ENCODE measurements around the gene ACAT1.
A peak's percentile ranks its signal among the peaks of the same experiment; 100 is the strongest.
"Not testable (repeated sequence)": the region's sequence is repeated elsewhere in the genome, so short reads cannot be mapped to it uniquely, and the experiment has no call there.

The ACAT1 gene

DNA sequence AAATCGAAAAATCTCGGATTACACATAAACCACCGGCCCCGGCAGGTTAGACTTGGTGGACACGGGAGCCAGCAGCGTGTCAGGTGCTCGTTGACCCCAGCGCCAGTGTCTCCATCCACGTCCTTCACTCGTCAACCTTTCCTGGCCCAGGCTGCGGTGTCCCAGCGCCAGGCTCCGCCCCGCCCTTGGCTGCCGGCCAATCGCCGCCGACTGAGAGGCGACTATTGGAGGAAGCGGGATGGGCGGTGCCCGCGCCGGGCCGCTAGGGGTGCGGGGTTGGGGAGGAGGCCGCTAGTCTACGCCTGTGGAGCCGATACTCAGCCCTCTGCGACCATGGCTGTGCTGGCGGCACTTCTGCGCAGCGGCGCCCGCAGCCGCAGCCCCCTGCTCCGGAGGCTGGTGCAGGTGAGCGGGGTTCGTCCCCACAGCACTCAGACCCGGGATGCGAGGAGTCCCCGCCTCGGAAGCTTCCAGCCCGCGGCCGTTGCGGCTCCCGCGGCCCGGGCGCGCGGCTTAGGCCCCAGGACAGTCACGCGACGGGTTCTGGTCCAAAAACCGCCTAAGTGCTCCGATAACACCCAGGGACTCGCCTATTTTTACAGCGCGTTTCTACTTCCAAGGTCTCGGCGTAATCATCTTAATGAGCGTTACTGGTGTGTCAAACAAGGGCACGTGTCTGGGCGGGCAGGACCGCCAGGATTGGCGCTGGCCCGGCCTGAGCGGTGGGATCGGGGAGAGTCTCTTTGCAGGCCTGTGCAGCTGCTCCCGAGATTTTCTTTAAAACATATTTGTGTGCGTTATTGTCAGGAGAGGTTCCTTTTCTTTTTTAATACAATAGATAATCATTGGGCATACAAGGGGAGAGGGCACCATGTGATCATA lies at the start of gene ACAT1:
TSS of gene ACAT1 (plus strand) at position 294 of the 882 bp plus-strand sequence. CDS start at position 334, 40 bp downstream.
- peak; percentile 88 for DNase-seq (ENCODE audit: low spot score)

DNA sequence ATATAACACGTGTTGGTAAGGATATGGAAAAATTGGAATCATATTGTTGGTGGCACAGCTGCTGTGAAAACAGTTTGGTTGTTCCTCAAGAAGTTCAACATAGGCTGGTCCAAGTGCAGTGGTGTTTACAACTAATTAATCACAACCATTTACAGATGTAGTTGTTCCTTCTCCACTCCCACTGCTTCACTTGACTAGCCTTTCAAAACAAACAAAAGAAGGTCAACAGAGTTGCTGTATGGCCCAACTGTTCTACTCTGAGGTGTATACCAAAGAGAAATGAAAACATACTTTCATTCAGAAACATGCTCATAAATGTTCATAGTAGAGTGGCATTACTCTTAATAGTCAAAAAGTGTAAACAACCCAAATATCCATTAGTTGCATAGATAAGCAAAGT lies 36.6 kb upstream of the ACAT1 start:
- no peak for DNase-seq (ENCODE audit: low spot score)

DNA sequence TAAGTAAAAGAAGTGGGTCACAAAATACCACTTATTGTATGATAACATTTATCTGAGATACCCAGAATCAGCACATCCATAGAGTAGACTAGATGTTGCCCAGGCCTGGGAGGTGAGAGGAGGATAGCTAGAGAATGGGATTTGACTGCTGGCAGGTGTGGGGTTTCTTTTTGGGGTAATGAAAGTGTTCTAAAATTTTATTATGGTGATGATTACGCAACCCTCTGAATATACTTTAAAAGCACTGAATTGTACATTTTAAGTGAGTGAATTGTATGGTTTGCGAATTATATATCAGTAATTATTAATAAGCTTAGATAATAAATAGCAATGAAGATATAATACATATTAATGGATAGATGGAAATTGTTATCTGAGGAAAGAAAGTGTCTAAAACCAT lies 35.7 kb upstream of the ACAT1 start:
- DNase-seq (ENCODE audit: low spot score), result no peak

DNA sequence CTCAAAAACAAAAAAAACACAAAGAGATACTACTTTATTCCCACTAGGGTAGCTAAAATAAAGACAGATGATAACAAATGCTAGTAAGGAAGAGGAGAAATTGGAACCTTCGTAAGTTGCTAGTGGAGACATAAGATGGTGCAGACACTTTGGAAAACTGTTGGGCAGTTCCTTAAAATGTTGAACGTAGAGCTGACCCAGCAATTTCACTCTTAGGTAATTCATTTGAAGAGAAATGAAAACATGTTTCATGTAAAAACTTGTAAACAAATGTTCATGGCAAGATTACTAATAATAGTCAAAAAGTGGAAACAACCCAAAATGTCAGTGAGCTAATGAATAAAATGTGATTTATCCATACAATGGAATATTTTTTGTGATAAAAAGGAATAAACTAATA lies 29.2 kb upstream of the ACAT1 start:
- no peak for DNase-seq (ENCODE audit: low spot score)

DNA sequence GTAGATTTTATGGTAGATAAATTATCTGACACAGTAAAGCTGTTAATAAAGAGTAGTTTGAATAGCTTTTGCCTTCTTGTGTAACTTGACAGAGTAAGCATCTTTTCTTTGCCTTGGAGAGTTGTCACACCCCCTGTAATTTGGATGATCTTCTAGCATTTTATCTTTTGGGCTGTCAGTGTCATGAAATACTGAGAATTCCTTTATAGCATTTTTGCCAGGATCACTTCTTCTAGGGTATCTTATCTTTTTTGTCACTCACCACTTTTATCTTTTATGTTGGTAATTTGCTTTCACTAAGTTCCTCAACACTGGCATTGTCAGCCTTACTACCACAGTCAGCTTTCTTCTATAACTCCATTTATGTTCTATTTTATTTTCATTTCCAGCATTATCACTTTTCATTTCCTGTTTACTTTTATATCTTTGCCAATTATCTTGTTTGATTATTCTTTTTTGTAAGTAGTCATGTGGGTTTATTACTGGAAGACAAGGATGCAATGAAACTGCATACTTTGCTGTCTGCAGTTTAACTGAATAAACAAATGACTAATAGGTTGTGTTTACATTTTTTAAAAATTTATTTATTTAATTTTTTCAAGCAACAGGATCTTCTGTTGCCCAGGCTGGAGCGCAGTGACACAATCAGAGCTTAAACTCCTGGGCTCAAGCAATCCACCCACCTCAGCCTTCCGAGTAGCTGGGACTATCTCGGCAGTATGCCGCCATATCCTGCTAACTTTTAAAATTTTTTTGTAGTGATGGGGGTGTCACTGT lies 28.1 kb upstream of the ACAT1 start:
- DNase-seq (ENCODE audit: low spot score), result no peak

DNA sequence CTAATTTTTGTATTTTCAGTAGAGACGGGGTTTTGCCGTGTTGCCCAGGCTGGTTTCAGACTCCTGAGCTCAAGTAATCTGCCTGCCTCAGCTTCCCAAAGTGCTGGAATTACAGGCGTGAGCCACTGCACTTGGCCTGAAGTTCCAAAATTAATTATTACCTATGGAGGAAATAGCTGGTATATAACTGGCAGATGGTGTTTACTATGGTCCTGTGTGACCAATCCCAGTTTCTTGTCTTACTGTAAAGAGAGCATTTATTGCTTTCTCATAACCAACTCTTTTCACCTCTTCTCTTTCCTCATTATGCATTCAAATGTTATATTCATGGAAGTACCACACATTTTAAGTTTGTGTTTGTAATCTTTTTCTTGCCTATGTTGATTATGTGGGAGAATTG lies 24.2 kb upstream of the ACAT1 start:
- no peak for DNase-seq (ENCODE audit: low spot score)

DNA sequence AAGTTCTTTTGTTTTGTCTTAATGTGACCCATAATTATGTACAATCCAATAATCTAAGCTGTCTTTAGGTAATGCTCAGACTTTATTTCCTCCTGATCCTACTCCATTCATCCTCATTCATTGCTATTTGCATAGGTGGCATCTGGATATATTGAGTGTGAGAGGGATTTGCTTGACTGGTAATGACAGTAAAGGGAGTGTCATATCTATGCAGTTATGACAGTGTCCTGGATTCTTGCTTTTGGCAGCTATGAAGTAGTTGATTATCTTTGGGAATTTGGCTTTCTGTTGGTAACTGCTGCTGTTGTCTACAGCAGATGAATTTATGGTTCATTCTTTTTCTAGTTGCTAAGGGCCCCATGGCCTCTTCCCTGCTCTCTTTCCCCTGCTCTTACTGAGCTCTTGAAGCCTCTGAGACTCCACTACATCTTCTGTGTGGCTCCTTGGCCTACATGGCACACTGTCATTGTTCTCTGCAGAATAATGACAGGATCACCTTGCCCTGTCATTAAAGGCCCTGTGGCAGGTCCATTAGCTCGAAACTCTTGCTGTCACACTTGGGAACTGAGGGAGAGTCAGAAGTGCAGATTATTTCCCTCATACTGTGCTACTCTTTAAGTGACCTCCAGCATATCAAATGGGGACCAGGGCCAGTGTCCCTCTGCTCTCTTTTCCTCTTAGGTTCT lies 20.1 kb upstream of the ACAT1 start:
- DNase-seq (ENCODE audit: low spot score), result no peak

DNA sequence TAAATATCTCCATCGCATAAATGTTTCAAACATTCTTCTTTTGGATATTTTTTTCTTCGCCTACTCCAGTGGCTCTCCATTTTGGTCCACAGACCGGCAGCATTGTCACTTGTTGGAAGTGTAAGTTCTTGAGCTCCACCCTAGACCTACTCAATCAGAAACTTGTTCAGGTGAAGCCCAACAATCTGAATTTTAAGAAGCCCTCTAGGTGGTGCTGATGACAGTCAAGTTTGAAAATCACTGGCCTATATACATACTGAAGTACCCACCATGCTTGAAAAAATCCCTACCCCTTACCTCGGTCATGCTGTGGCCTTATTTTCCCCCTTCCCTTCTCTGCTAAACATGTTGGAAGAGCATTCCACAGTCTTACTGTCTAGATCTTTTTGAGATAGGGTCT lies 10.2 kb upstream of the ACAT1 start:
- DNase-seq (ENCODE audit: low spot score), result no peak

DNA sequence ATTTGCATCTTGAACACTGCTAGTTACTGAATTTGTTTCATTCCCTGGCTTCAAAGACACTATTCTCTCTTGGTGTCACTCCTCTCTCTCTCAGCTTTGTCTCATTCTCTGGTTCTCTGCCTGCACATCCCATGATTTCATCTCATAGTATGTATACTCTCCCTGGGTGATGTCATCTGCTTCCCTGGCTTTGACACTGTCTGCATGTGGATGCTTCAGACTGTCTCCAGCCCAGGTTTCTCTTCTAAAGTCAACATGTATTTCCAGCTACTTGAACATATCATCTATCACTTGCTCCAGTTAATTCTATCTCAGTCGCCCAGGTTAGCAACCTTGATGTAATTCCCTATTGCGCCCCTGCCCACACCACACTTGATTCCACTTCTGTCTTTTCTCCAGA lies 9.3 kb upstream of the ACAT1 start:
- no peak for DNase-seq (ENCODE audit: low spot score)

DNA sequence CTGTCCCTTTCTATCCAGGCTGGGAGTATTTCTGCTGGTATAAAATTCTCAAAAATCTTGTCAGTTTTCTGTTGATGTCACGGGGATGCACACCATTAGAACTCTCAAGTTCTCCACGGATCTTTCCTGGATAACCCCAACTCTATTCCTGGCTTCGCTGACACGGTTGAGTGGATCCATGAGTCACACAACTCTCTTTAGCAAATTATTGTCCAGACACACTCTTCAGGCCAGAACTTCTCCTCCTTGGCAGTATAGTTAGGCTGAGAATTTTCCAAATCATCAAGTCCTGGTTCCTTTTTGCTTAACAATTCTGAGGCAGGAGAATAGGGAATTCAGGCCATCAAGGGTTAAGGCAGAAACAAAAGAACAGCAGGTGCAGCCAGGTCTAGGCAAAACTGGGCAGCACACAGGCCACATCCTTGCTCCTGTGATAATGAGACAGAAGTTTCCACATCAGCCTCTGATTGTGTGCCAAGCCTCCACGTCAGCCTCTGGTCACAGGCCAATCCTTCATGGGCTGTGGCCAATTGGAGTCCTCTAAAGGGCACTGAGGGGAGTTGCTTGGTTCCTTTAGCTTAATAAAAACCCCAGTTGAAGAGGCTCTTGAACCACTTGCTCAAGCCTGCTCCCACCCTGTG lies 5.7 kb upstream of the ACAT1 start:
- peak; percentile 35 for DNase-seq (ENCODE audit: low spot score)

DNA sequence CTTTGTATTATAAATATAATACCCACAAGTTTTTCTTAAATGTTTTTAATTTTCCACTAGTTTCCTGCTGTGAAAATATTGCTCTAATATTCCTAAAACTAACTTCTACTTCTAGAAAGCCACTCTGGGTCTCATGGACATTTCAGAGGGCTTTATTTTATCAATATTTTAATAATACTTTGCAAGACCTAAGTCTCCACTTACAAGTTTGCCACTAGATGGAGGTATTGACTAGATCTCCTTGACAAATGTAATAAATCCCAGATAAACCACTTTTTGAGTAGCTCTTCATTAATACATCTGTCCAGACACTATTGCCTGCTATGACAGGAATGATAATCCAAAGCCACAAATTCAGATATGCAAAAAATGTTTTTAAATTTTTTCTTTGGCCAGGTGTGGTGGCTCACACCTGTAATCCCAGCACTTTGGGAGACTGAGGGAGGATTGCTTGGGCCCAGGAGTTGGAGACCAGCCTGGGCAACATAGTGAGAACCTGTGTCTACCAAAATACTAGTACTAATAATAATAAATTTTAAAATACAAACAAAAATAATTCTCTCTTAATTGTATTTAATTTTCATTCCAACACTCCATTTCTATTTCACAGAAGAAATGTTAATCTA lies 3.5 kb upstream of the ACAT1 start:
- DNase-seq (ENCODE audit: low spot score), result peak; percentile 48

DNA sequence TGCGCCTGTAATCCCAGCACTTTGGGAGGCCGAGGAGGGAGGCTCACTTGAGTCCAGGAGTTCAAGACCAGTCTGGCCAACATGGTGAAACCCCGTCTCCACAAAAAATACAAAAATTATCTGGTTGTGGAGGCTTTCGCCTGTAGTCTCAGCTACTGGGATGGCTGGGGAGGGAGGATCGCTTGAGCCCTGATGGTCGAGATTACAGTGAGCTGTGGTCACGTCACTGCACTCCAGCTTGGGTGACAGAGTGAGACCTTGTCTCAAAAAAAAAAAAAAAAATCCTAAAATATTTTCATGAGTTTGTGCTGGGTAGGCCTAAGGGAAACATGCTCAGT lies 462 bp upstream of the ACAT1 start:
- not testable (repeated sequence) for DNase-seq (ENCODE audit: low spot score)

DNA sequence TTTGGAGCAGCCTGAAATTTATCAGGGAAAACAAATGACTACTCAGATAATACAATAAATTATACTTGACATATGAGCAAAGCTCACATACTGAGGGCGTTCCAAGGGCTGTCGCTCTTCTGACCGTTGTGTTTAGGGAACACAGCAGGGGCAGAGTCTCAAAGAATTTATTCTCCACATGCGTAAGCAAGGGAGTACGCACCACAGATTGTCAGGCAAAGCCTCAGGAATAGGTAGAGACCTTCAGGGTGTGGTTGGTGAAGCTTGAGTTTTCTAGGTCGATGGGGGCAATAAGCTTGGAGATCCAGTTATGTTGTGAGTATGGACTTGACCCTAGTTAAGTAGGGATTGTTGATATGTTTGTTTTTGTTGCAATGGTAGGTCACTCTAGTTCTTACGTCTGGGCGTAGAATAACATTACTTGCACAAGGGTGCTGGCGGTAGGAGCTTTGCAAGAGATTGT lies 830 bp downstream of the ACAT1 start:
- DNase-seq (ENCODE audit: low spot score), result no peak

DNA sequence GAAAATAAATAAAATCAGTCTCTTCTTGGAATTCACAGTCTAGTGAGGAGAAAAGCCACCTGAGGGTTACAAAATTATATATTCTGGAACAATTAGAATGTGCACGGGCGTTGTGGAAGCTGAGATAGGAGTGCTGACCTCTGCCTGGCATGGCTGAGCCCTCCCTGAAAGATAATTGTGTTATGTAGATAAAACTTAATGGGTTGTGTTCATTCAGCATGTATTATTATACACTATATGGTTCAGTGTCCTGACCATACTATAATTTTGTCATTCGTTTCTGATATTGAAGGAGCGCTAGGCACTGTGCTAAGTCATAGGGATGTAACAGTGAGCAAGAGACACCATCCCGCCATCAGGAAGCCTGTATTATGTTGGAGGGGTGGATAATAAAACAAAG lies 3.7 kb downstream of the ACAT1 start:
- DNase-seq (ENCODE audit: low spot score), result no peak

DNA sequence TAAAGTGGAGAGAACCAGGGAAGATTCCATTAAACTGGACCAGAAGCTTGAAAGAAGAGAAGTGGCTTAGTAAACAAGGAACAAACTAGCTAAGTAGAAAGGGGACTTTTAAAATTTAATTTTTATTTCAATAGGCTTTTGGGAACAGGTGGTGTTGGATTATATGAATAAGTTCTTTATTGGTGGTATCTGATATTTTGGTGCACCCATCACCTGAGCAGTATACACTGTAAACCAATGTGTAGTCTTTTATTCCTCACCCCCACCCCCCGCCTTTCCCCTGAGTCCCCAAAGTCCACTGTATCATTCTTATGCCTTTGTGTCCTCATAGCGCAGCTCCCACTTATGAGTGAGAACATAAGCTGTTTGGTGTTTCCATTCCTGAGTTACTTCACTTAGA lies 7.4 kb downstream of the ACAT1 start:
- DNase-seq (ENCODE audit: low spot score), result no peak

DNA sequence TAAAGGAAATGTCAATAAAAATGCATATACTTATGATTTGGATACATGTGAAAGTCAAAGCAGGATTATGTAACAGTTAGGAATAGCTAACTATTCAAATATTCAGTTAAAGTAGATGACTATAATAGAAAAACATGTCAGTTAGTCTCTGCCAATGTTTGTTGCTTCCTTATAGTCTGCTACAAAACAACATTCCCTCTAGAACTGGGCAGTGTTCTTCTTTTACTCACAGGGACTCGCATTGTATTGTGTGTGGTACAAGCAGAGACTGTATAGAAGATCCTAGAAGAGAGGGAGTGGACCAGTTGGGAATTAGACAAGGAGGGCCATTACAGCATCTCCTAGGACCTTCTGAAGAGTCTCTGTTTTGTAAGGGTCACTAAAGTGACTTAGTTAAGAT lies 10.6 kb downstream of the ACAT1 start:
- no peak for DNase-seq (ENCODE audit: low spot score)

DNA sequence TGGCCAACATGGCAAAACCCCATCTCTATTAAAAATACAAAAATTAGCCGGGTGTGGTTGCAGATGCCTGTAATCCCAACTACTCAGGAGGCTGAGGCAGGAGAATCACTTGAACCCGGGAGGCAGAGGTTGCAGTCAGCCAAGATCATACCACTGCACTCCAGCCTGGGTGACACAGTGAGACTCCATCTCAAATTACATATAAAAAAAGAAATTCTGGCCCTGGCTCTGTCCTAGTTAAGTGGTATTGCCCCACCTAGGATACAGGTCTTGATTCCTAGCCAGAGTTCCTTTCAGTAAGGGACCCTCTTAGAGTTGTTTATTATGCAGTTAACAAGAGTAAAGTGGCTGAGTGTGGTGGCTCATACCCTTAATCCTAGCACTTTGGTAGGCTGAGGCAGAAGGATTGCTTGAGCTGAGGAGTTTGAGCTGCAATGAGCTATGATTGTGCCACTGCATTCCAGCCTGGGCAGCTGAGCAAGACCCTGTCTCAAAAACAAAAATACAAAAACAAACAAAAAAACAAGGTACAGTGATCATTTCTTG lies 11.7 kb downstream of the ACAT1 start:
- DNase-seq (ENCODE audit: low spot score), result not testable (repeated sequence)

DNA sequence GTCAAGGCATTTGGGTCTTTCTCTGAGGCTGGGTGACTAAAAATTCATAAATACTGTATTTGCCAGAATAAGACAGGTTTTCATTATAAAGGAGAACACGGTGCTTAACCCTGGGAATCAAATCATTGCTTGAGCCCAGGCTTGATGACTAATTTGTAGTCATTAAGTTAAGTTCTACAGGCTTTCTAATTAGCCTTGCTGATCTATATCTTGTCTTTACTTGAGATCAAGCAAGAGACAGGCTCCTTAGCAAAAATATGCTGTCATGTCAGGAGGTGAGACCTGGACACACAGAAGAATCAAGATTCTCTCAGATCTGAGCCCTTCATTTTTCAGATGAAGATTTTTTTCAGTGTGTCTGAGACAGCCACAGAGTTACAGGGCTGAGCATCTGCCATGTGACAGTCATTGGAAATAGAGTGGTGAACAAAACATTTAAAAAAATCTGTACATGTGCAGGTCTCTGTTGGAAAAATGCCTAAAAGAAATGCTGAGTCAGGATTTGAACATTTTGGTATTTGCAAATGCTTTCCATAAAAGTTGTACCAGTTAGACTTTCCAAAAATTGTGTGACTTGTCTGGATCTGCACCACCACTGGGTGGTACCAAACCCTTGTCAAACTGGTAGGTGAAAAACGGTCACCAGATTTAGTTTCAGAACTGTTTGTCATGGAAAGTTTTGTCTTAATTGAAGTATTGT lies 14.6 kb downstream of the ACAT1 start:
- DNase-seq (ENCODE audit: low spot score), result no peak

DNA sequence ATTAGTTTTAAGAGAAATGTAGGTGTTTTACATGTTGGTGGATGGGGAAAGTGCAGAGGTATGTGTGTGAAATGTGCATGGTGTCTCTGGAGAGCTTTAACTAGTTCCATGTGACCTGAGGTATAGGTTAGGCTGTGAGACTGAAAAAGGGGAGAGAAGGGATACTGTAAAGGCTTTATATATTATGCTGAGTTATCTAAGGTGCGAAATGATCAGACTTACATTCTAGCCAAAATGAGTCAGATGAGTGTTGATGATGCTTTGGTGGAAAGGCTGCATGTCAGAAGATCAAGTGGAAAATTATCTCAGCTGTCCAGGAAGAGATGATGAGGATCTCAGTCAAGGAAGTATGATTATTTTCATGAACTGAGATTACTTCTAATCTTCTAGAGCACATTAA lies 15.8 kb downstream of the ACAT1 start:
- DNase-seq (ENCODE audit: low spot score), result no peak

DNA sequence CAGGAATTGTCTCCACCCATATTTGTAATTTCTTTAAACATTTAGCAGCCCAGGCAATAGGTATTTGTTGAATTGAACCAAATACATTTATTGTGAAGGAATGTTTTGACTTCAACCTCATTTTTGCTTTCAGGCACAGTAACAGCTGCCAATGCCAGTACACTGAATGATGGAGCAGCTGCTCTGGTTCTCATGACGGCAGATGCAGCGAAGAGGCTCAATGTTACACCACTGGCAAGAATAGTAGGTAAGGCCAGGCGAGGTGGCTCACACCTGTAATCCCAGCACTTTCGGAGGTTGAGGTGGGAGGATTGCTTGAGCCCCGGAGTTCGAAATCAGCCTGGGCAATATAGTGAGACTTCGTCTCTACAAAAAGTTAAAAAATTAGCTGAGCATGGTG lies 20.9 kb downstream of the ACAT1 start:
- no peak for DNase-seq (ENCODE audit: low spot score)

DNA sequence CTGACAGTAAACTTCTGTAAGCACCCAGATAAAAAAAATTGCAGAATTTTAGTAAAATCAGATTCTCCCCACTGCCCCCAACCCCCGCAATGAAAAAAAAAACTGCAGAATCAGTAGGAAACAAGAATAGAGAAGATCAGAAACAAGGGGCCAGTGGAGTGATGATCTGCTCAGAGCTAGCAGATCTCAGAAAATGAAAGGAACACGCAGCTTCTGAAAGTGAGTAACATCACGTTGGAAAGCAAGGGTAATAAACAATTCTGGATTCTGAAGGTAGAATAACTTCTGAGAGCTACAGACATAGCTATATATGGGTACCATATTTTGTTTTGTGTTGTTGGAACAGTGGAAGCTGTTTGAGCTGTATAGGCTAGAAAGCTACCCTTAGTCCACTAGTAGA lies 23.2 kb downstream of the ACAT1 start:
- DNase-seq (ENCODE audit: low spot score), result no peak
